ENCODE results near the gene TMC4. TPM values are rescaled to one million over a fixed set of nuclear protein-coding genes. Genes with fewer than 3 reads are reported as not detected.

The TMC4 gene
- total RNA-seq, 1 experiment from 2014 or later: 38.9 TPM

GRCh38 chr19:54169149-54169740 is 3.7 kb downstream of the TMC4 start:
- intact Hi-C loops (cut with micrococcal nuclease; ENCODE audit: unreplicated experiment): no loop called here
- CTCF ChIA-PET: interaction anchor here (0.6 to 1.7 kb wide), 7 partner anchors 8 to 210 kb away, joined by 3 to 10 read pairs (median 5); partner anchors contain the start of genes CNOT3, LENG1 and MBOAT7
- no peaks in the 10 kb centered on the region for H3K9me3 ChIP-seq

GRCh38 chr19:54168174-54168917 is 4.6 kb downstream of the TMC4 start:
- ChIA-PET CTCF (interaction anchor here (0.6 to 1.7 kb wide), 8 partner anchors 8 to 211 kb away, joined by 3 to 10 read pairs (median 4); partner anchors contain the start of genes CNOT3, LENG1 and MBOAT7), POLR2A (interaction anchor here (0.8 kb wide), 1 partner anchor 21 kb away, joined by 3 read pairs; the partner anchor contains the start of gene MBOAT7)
- DNase-seq: peak; percentile 90 to 95
- no peak overlapping the region for H3K27ac Mint-ChIP-seq (ENCODE audit: unreplicated experiment)
- H3K9me3 ChIP-seq: no peaks in the 10 kb centered on the region
- H3K27me3 Mint-ChIP-seq (ENCODE audit: insufficient read depth, unreplicated experiment): no peaks in the 10 kb centered on the region
- H3K36me3 Mint-ChIP-seq (ENCODE audit: insufficient read depth, unreplicated experiment): peaks cover 63% of the 10 kb centered on the region
- H3K4me3 ChIP-seq (ENCODE audit: low read depth, low read length): no peak overlapping the region
- H3K27me3 ChIP-seq (replicated peaks; ENCODE audit: control insufficient read depth, insufficient read depth, low read length): no peaks in the 10 kb centered on the region
- peaks cover 1% of the 10 kb centered on the region for H3K4me1 ChIP-seq
- no TSS peak for BruUV-seq (replicated peaks)
- peak; percentile 90 to 92 for TF ChIP-seq CTCF (IDR thresholded peaks at IDR 0.05; ENCODE audit: insufficient read depth in 1 of 2, low read depth in 1 of 2, low read length in 1 of 2, severe bottlenecking in 1 of 2, unreplicated experiment in 1 of 2)
- peaks cover 12% of the 10 kb centered on the region for H3K9me3 Mint-ChIP-seq (ENCODE audit: unreplicated experiment)
- no peaks in the 10 kb centered on the region for H3K36me3 ChIP-seq (ENCODE audit: control insufficient read depth, insufficient read depth, low read length)
- peaks cover 30% of the 10 kb centered on the region for H3K4me1 Mint-ChIP-seq (ENCODE audit: low read depth, unreplicated experiment)
- H3K4me3 Mint-ChIP-seq (ENCODE audit: unreplicated experiment): no peak overlapping the region
- intact Hi-C loops (cut with micrococcal nuclease; ENCODE audit: unreplicated experiment): loop anchor here (1.0 kb wide), 2 partner anchors 63 to 98 kb away; no protein-coding TSS in a partner anchor

More at GRCh38 chr19:54169149-54169740, 3.7 kb downstream of the TMC4 start:
- Mint-ChIP-seq H3K4me3 (ENCODE audit: unreplicated experiment) (no peak overlapping the region), H3K27ac (ENCODE audit: unreplicated experiment) (no peak overlapping the region), H3K36me3 (ENCODE audit: insufficient read depth, unreplicated experiment) (peaks cover 66% of the 10 kb centered on the region), H3K27me3 (ENCODE audit: insufficient read depth, unreplicated experiment) (no peaks in the 10 kb centered on the region), H3K9me3 (ENCODE audit: unreplicated experiment) (peaks cover 12% of the 10 kb centered on the region), H3K4me1 (ENCODE audit: low read depth, unreplicated experiment) (peaks cover 28% of the 10 kb centered on the region)
- BruUV-seq (replicated peaks): no TSS peak
- Histone ChIP-seq H3K27me3 (replicated peaks; ENCODE audit: control insufficient read depth, insufficient read depth, low read length) (no peaks in the 10 kb centered on the region), H3K4me3 (ENCODE audit: low read depth, low read length) (no peak overlapping the region), H3K4me1 (peaks cover 10% of the 10 kb centered on the region), H3K36me3 (ENCODE audit: control insufficient read depth, insufficient read depth, low read length) (no peaks in the 10 kb centered on the region)
- no peak for DNase-seq
- POLR2A ChIA-PET: interaction anchor here (0.8 kb wide), 1 partner anchor 20 kb away, joined by 3 read pairs; the partner anchor contains the start of gene MBOAT7
- no peak for TF ChIP-seq CTCF (IDR thresholded peaks at IDR 0.05; ENCODE audit: insufficient read depth in 1 of 2, low read depth in 1 of 2, low read length in 1 of 2, severe bottlenecking in 1 of 2, unreplicated experiment in 1 of 2)

- no peak overlapping the region for H3K4me3 ChIP-seq (ENCODE audit: low read depth, low read length)
- H3K9me3 ChIP-seq: no peaks in the 10 kb centered on the region
- Mint-ChIP-seq H3K27me3 (ENCODE audit: insufficient read depth, unreplicated experiment) (no peaks in the 10 kb centered on the region), H3K36me3 (ENCODE audit: insufficient read depth, unreplicated experiment) (peaks cover 55% of the 10 kb centered on the region), H3K27ac (ENCODE audit: unreplicated experiment) (peak overlapping the region; percentile 29), H3K4me1 (ENCODE audit: low read depth, unreplicated experiment) (peaks cover 34% of the 10 kb centered on the region), H3K9me3 (ENCODE audit: unreplicated experiment) (peaks cover 12% of the 10 kb centered on the region), H3K4me3 (ENCODE audit: unreplicated experiment) (no peak overlapping the region)
- no peaks in the 10 kb centered on the region for H3K36me3 ChIP-seq (ENCODE audit: control insufficient read depth, insufficient read depth, low read length)
- no TSS peak for BruUV-seq (replicated peaks)
- intact Hi-C loops (cut with micrococcal nuclease; ENCODE audit: unreplicated experiment): no loop called here
- POLR2A ChIA-PET: no interaction called here
- no peak for DNase-seq
- H3K4me1 ChIP-seq: peaks cover 14% of the 10 kb centered on the region
- no peak for TF ChIP-seq CTCF (IDR thresholded peaks at IDR 0.05; ENCODE audit: insufficient read depth in 1 of 2, low read depth in 1 of 2, low read length in 1 of 2, severe bottlenecking in 1 of 2, unreplicated experiment in 1 of 2)
- CTCF ChIA-PET: interaction anchor here (0.8 to 1.3 kb wide), 2 partner anchors 8 to 68 kb away, joined by 3 to 7 read pairs; no protein-coding TSS in a partner anchor
- H3K27me3 ChIP-seq (replicated peaks; ENCODE audit: control insufficient read depth, insufficient read depth, low read length): no peaks in the 10 kb centered on the region
These were observed 7.7 kb downstream of the TMC4 start for GRCh38 chr19:54165222-54165621.
